Measurements from ENCODE around the gene CCND1.
"Not testable (repeated sequence)": the region's sequence is repeated elsewhere in the genome, so short reads cannot be mapped to it uniquely, and the experiment has no call there.

Gene CCND1

DNA sequence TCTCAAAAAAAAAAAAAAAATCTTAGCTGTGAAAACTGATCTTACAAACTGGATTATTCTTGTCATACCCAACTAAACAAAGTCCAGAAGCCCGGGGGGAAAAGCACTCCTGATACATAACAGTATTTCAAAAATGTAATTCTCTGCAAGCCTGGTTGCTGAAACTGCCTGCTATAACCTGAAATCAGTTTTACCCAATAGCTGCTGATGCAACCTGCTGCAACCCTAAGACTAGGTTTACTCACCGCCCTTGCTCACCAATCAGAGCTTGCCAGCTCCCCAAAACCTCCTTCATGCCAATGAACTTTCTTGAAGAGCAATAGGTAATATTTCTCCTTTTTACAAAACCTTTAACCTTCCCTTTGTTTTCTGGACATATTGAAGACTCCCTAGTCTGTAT is 50.5 kb downstream of the CCND1 start:
- H2AFZ ChIP-seq, result no peak overlapping the region
- H3K27ac ChIP-seq, result no peak overlapping the region
- no peaks in the 10 kb centered on the region for H3K9me3 ChIP-seq (ENCODE audit: control insufficient read depth, low read length)
- H3K9ac ChIP-seq, result no peak overlapping the region
- H3K27me3 ChIP-seq (ENCODE audit: control insufficient read depth, insufficient read depth, low read length), result no peaks in the 10 kb centered on the region
- peaks cover 16% of the 10 kb centered on the region for H3K4me1 ChIP-seq
- no peaks in the 10 kb centered on the region for H3K79me2 ChIP-seq
- TF ChIP-seq, protein P1, sequence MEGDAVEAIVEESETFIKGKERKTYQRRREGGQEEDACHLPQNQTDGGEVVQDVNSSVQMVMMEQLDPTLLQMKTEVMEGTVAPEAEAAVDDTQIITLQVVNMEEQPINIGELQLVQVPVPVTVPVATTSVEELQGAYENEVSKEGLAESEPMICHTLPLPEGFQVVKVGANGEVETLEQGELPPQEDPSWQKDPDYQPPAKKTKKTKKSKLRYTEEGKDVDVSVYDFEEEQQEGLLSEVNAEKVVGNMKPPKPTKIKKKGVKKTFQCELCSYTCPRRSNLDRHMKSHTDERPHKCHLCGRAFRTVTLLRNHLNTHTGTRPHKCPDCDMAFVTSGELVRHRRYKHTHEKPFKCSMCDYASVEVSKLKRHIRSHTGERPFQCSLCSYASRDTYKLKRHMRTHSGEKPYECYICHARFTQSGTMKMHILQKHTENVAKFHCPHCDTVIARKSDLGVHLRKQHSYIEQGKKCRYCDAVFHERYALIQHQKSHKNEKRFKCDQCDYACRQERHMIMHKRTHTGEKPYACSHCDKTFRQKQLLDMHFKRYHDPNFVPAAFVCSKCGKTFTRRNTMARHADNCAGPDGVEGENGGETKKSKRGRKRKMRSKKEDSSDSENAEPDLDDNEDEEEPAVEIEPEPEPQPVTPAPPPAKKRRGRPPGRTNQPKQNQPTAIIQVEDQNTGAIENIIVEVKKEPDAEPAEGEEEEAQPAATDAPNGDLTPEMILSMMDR (IDR thresholded peaks at IDR 0.05), result no peak
- H3K4me3 ChIP-seq (ENCODE audit: low read depth, low read length), result no peak overlapping the region
- no peaks in the 10 kb centered on the region for H3K36me3 ChIP-seq (ENCODE audit: control insufficient read depth, insufficient read depth, low read length)
- H3K4me2 ChIP-seq (ENCODE audit: low read length), result no peak overlapping the region

DNA sequence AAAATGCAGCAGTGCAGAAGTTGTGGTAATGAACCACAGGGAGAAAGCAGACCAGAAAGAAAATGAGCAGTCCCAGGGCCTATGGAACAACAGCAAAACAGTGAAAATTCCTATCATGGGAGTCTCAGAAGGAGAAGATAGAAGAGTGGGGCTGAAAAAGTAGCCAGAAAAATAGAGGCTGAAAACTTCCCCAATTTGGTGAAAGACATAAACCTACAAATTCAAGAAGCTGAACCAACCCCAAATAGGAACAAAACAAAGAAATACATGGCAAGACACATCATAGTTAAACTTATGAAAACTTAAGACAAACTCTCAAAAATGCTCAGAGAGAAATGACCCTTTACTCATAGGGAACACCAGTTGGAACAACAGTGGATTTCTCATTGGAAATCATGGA is 51.5 kb downstream of the CCND1 start:
- Histone ChIP-seq H3K9ac (no peak overlapping the region), H3K4me1 (peaks cover 22% of the 10 kb centered on the region), H3K27ac (no peak overlapping the region), H3K36me3 (ENCODE audit: control insufficient read depth, insufficient read depth, low read length) (no peaks in the 10 kb centered on the region), H3K4me2 (ENCODE audit: low read length) (no peak overlapping the region), H2AFZ (no peak overlapping the region), H3K9me3 (ENCODE audit: control insufficient read depth, low read length) (no peaks in the 10 kb centered on the region), H3K79me2 (no peaks in the 10 kb centered on the region), H3K27me3 (ENCODE audit: control insufficient read depth, insufficient read depth, low read length) (no peaks in the 10 kb centered on the region), H3K4me3 (ENCODE audit: low read depth, low read length) (no peak overlapping the region)
- TF ChIP-seq, protein P1 (IDR thresholded peaks at IDR 0.05), result no peak

DNA sequence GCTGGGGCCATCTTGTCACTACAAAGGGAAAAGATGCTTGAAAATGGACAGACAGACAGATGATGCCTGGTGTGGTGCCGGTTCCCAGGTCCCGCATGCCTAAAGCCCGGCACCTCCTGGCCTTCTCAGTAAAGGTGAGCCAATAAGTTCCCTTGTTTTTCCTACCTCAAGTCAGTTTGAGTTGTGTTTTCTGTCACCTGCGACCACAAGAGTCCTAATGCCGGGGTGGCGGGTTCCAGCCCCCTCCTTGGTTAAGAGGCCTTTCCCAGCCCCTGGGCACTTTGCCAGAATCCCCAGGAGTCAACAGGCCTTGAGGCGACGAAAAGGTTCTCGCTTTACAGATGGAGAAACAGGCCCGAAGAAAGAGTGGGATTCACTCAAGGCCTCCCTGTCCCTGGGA is 53.8 kb downstream of the CCND1 start:
- Histone ChIP-seq H3K9ac (no peak overlapping the region), H3K4me3 (ENCODE audit: low read depth, low read length) (no peak overlapping the region), H3K9me3 (ENCODE audit: control insufficient read depth, low read length) (no peaks in the 10 kb centered on the region), H3K36me3 (ENCODE audit: control insufficient read depth, insufficient read depth, low read length) (no peaks in the 10 kb centered on the region), H2AFZ (peak overlapping the region; percentile 3), H3K4me1 (peaks cover 31% of the 10 kb centered on the region), H3K27me3 (ENCODE audit: control insufficient read depth, insufficient read depth, low read length) (no peaks in the 10 kb centered on the region), H3K79me2 (no peaks in the 10 kb centered on the region), H3K27ac (peak overlapping the region; percentile 93), H3K4me2 (ENCODE audit: low read length) (no peak overlapping the region)
- TF ChIP-seq, protein P1 (IDR thresholded peaks at IDR 0.05), result no peak

DNA sequence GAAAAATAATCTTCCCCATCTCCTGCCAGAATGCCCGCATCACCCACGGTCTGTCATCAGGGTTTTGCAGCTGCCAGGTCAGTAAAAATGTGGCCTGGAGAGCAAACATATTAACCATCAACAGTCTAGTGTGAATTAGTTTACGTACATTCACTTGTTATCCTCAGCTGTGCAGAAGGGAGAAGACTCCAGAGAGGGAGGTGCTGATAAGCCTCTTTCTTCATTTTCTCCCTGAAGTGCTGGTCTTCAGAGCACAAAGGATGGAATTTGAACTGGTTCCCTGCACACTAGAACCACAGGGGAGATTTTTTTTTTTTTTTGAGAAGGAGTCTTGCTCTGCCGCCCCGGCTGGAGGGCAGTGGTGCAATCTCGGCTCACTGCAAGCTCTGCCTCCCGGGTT is 54.6 kb downstream of the CCND1 start:
- Histone ChIP-seq H3K4me2 (ENCODE audit: low read length) (no peak overlapping the region), H3K36me3 (ENCODE audit: control insufficient read depth, insufficient read depth, low read length) (no peaks in the 10 kb centered on the region), H3K4me3 (ENCODE audit: low read depth, low read length) (no peak overlapping the region), H3K4me1 (peaks cover 33% of the 10 kb centered on the region), H3K27ac (peak overlapping the region; percentile 93), H3K9ac (no peak overlapping the region), H3K27me3 (ENCODE audit: control insufficient read depth, insufficient read depth, low read length) (no peaks in the 10 kb centered on the region), H3K9me3 (ENCODE audit: control insufficient read depth, low read length) (no peaks in the 10 kb centered on the region), H3K79me2 (no peaks in the 10 kb centered on the region), H2AFZ (no peak overlapping the region)
- TF ChIP-seq, protein P1 (IDR thresholded peaks at IDR 0.05), result no peak

DNA sequence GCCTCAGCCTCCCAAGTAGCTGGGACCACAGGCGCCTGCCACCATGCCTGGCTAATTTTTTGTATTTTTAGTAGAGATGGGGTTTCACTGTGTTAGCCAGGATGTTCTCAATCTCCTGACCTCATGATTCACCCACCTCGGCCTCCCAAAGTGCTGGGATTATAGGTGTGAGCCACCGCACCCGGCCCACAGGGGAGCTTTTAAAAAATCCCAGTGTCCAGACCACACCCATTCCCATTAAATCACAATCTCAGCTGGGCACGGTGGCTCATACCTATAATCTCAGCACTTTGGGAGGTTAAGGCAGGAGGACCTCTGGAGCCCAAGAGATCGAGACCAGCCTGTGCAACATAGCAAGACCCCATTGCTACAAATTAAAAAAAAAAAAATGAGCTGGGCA is 55.0 kb downstream of the CCND1 start:
- H3K36me3 ChIP-seq (ENCODE audit: control insufficient read depth, insufficient read depth, low read length); H3K79me2 ChIP-seq; H3K4me3 ChIP-seq (ENCODE audit: low read depth, low read length); H3K27me3 ChIP-seq (ENCODE audit: control insufficient read depth, insufficient read depth, low read length); H3K9ac ChIP-seq; H3K9me3 ChIP-seq (ENCODE audit: control insufficient read depth, low read length); H3K4me2 ChIP-seq (ENCODE audit: low read length); H2AFZ ChIP-seq: not testable (repeated sequence)
- peaks cover 35% of the 10 kb centered on the region for H3K4me1 ChIP-seq
- H3K27ac ChIP-seq, result peak overlapping the region; percentile 93
